Measurements from ENCODE around the gene LILRB2.
A peak's percentile ranks its signal among the peaks of the same experiment; 100 is the strongest.
"Not testable (repeated sequence)": the region's sequence is repeated elsewhere in the genome, so short reads cannot be mapped to it uniquely, and the experiment has no call there.

The LILRB2 gene

GRCh38 chr19:54281007-54281728 lies at the start of gene LILRB2:
TSS of gene LILRB2 (minus strand) at chr19:54281110. CDS start at chr19:54280496, 614 bp downstream.
- no peak for TF ChIP-seq CTCF (IDR thresholded peaks at IDR 0.05; ENCODE audit: control insufficient read depth, extremely low read depth, insufficient read depth)
- DNase-seq (ENCODE audit: low read depth): no peak

GRCh38 chr19:54329476-54330165 lies 48.7 kb upstream of the LILRB2 start:
- DNase-seq (ENCODE audit: low read depth): no peak
- no peak overlapping the region for H3K4me3 ChIP-seq (ENCODE audit: low read depth, low read length)

More at GRCh38 chr19:54281007-54281728, at the start of gene LILRB2:
- H3K4me3 ChIP-seq (ENCODE audit: low read depth, low read length): no peak within 1 kb of the TSS

GRCh38 chr19:54328781-54329180 lies 47.9 kb upstream of the LILRB2 start:
- not testable (repeated sequence) for DNase-seq (ENCODE audit: low read depth); H3K4me3 ChIP-seq (ENCODE audit: low read depth, low read length)

More at GRCh38 chr19:54329476-54330165, 48.7 kb upstream of the LILRB2 start:
- TF ChIP-seq CTCF (IDR thresholded peaks at IDR 0.05; ENCODE audit: control insufficient read depth, extremely low read depth, insufficient read depth): no peak

- DNase-seq (ENCODE audit: low read depth): no peak
- TF ChIP-seq CTCF (IDR thresholded peaks at IDR 0.05; ENCODE audit: control insufficient read depth, extremely low read depth, insufficient read depth): no peak
- H3K4me3 ChIP-seq (ENCODE audit: low read depth, low read length): no peak overlapping the region
These were observed 44.7 kb upstream of the LILRB2 start for GRCh38 chr19:54325631-54326030.

- peak; percentile 77 for TF ChIP-seq CTCF (IDR thresholded peaks at IDR 0.05; ENCODE audit: control insufficient read depth, extremely low read depth, insufficient read depth)
- H3K4me3 ChIP-seq (ENCODE audit: low read depth, low read length): no peak overlapping the region
- no peak for DNase-seq (ENCODE audit: low read depth)
These were observed 44.3 kb upstream of the LILRB2 start for GRCh38 chr19:54325194-54325621.

GRCh38 chr19:54324071-54324470 lies 43.2 kb upstream of the LILRB2 start:
- H3K4me3 ChIP-seq (ENCODE audit: low read depth, low read length): no peak overlapping the region
- TF ChIP-seq CTCF (IDR thresholded peaks at IDR 0.05; ENCODE audit: control insufficient read depth, extremely low read depth, insufficient read depth): no peak
- DNase-seq (ENCODE audit: low read depth): no peak

GRCh38 chr19:54322934-54323333 lies 42.0 kb upstream of the LILRB2 start:
- 0 out of 2 replicates have a peak, but pooled peaks have one; percentile 5 for TF ChIP-seq CTCF (IDR thresholded peaks at IDR 0.05; ENCODE audit: control insufficient read depth, extremely low read depth, insufficient read depth)
- not testable (repeated sequence) for DNase-seq (ENCODE audit: low read depth); H3K4me3 ChIP-seq (ENCODE audit: low read depth, low read length)

- DNase-seq (ENCODE audit: low read depth); H3K4me3 ChIP-seq (ENCODE audit: low read depth, low read length): not testable (repeated sequence)
These were observed 41.4 kb upstream of the LILRB2 start for GRCh38 chr19:54322295-54322694.
